GM19452 (cell line): ENCODE results near the gene ADGRB3.
"Not testable (repeated sequence)": the region's sequence is repeated elsewhere in the genome, so short reads cannot be mapped to it uniquely, and the experiment has no call there.

Experiments
- ATAC-seq: cut with Tn5 transposase; IDR thresholded peaks from one replicate; pipeline ENCODE4 v1.9.1; 2021; ENCODE audit not compliant: unreplicated experiment

ADGRB3 gene

GRCh38 chr6:68778356-68779020 is 143.4 kb downstream of the ADGRB3 start:
- no peak for ATAC-seq

GRCh38 chr6:68779366-68779765 is 144.3 kb downstream of the ADGRB3 start:
- ATAC-seq, result no peak

DNA sequence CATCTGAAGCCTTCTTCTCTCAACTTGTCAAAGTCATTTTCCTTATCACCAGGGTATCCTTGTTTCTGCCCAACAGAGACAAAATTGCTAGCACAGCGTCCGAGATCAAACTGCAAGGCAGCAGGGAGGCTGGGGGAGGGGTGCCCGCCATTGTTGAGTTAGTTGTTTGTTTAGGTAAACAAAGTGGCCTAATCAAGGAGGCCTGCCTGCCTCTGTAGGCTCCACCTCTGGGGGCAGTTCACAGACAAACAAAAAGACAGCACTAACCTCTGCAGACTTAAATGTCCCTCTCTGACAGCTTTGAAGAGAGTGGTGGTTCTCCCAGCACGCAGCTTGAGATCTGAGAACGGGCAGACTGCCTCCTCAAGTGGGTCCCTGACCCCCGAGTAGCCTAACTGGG is 155.0 kb downstream of the ADGRB3 start:
- ATAC-seq, result not testable (repeated sequence)

- not testable (repeated sequence) for ATAC-seq
Observed at GRCh38 chr6:68814976-68815375, 179.9 kb downstream of the ADGRB3 start.

- ATAC-seq, result no peak
Observed at GRCh38 chr6:68826501-68826900, 191.4 kb downstream of the ADGRB3 start.

GRCh38 chr6:68834551-68834950 is 199.5 kb downstream of the ADGRB3 start:
- ATAC-seq, result no peak

DNA sequence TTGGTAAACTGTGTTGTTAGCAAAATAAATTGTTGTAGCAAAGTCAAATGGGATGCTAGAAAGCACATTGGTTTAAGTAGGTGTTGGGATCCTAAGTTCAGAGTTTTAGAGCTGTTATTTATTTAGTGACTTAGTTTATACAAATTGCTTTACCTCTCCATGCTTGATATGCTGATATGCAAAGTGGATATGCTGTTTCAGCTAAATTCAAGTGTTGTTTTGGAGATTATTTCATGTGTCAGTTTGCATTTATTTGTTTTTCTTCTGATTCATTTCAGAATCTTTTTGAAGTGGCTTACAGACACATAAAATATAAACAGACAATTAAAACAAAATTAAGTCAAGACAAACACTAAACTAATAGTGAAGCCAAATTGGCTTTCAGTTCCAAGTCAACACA is 203.5 kb downstream of the ADGRB3 start:
- ATAC-seq, result no peak

GRCh38 chr6:68852791-68853190 is 217.7 kb downstream of the ADGRB3 start:
- ATAC-seq, result no peak

DNA sequence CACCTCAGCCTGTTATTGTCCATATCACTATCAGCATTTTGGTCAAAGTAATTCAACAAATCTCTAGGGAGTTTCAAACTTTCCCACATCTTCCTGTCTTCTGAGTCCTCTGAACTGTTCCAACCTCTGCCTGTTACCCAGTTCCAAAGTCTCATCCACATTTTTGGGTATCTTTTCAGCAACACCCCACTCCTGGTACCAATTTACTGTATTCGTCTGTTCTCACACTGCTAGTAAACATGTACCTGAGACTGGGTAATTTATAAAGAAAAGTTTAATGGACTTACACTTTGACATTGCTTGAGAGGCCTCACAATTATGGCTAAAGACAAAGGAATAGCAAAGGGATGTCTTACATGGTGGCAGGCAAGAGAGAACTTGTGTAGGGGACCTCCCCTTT is 224.2 kb downstream of the ADGRB3 start:
- no peak for ATAC-seq

DNA sequence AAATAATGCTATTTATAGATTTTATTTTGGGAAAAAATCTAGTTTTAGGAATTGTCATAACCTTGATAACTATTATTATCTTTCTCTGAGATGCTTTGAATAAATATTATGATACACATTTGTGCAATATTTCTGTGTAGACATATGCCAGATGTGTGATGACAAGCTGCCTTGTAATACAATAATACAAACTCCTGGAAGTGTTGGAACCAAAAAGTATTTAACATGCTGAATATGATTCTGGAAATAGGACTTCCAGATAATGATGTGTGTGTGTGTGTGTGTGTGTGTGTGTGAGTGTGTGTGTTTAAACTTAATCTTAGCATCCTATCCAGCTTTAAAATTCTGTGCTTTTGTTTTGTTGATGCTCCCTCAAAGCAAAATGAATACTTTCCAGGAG is 233.6 kb downstream of the ADGRB3 start:
- ATAC-seq, result no peak

GRCh38 chr6:68873236-68873635 is 238.2 kb downstream of the ADGRB3 start:
- no peak for ATAC-seq

GRCh38 chr6:68874747-68875146 is 239.7 kb downstream of the ADGRB3 start:
- ATAC-seq, result no peak

GRCh38 chr6:68875403-68875802 is 240.3 kb downstream of the ADGRB3 start:
- ATAC-seq, result no peak

DNA sequence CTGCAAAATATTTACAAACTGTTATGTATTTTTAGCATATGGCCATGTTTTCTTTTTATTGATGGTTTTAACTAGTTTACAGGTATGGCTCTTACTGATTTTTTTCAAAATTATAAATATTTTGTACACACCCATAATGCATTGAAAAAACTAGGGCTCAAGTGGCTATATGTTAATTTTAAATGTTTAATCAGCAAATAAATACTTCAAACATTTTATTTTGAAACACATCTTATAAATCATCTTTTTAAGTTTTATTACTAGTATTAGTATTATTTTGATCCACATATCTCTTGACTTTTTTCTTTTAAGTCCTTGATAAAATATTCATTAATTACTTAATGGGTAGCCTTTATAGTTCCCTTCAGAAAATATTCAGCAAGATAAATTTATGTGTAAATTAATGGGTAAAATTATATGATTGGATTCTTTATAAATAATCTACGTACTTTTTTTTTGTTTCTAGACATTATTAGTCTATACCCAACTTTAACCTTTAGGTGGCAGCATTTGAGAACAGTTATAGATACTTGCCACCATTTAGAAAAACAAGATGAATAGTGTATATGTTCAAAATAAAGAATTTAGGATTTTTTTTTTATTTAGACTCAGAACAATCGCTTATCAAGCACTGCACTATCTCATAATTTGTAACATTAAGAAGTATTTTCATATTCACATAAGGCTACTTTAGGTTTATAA is 241.9 kb downstream of the ADGRB3 start:
- ATAC-seq, result no peak

DNA sequence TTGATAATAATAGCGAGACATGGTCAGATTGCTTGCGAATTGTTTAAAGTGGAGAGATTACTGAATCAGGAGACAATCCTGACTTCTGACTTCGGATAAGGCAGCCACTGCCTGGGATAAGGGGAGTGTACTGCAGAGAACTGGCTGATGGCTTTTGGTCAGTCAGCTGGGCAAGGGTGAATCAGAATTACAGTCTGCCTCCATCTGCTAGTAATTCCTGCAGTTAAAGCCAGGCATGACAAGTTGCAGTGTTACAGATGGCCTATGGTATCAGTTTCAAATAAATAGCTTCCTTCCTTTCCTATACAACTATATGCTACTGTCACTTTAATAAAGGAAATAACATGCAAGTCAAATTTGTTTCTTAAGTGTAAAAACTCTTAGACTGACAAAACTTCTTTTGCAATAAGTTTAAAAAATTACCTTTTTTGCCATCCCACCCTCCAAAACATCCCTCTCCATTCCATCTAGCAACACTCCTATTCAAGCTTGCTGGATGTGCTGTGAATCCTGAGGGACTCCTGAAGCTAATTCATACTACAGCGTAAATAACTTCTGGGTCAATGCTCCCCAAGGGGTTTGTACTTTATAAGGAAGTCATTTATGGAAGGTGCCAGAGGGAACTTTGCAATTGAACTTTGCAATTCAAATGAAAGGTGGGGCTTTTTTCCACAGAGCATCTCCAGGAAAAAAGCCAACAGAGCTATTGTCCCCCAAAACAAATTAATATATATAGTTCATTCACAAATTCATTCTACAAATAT is 245.2 kb downstream of the ADGRB3 start:
- no peak for ATAC-seq

DNA sequence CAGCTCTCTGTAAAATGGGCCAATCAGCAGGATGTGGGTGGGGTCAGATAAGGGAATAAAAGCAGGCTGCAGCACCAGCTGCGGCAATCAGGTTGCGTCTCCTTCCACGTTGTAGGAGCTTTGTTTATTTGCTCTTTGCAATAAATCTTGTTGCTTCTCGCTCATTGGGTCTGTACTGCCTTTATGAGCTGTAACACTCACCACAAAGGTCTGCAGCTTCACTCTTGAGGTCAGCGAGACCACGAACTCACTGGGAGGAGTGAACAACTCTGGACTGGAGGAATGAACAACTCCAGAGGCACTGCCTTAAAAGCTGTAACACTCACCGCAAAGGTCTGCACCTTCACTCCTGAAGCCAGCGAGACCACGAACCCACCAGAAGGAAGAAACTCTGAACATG is 248.2 kb downstream of the ADGRB3 start:
- ATAC-seq, result not testable (repeated sequence)

GRCh38 chr6:68891419-68891818 is 256.3 kb downstream of the ADGRB3 start:
- ATAC-seq, result no peak

- no peak for ATAC-seq
Observed at GRCh38 chr6:68892452-68892851, 257.4 kb downstream of the ADGRB3 start.

DNA sequence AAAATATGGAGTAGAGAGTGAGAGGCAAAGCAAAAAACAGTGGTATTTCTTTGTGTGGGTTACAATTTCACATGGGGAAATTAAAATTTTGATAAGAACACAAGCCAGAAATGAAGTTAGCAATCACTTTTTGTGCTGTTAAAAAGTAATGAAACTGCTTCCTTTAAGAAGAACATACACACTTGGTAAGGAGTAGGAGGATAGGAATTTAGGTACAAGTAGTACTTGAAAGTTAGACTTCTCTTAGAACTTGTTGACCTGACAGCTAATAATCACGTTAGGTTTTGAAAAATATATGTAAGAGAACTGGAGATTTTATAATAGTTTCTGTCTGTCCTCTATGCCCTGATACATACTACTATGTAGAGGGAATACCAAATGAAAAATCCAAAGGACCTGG is 260.8 kb downstream of the ADGRB3 start:
- ATAC-seq, result no peak

DNA sequence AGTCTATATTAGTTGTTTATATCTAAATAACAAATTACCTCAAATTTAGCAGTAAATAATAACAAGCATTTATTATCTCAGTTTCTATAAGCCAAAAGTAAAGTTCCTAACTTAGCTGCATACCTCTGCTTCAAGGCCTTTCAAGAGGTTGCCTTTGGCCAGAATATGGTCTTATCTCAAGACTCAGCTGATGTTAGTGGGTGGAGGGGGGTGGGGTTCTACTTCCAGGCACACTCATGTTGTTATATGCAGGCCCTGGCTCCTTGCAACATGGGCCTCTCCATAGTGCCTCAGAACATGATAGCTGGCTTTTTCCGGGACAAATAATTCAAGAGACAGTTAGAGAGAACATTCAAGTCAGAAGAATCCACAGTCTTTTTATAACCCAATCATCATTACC is 266.0 kb downstream of the ADGRB3 start:
- ATAC-seq, result no peak

DNA sequence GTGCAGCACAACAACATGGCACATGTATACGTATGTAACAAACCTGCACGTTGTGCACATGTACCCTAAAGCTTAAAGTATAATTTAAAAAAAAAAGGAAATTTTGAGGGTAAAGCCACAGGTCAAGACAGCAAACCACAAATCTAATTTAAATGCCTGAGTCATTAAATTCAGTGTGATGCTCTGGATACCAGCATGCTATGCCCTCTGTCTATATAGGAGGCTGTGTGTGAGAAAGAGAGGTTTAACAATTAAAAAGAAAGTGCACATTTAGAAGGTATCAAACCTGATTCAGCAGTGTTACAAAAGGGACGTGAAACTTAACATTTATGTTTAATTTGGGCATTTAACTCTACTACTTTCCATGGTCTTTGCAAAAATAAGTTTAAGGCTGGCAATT is 276.3 kb downstream of the ADGRB3 start:
- ATAC-seq, result no peak

- no peak for ATAC-seq
Observed at GRCh38 chr6:68911811-68912210, 276.7 kb downstream of the ADGRB3 start.
